ENCODE measurements around the gene RPRM.
"Not testable (repeated sequence)": the region's sequence is repeated elsewhere in the genome, so short reads cannot be mapped to it uniquely, and the experiment has no call there.

- not testable (repeated sequence) for TF ChIP-seq POLR2A (IDR thresholded peaks at IDR 0.05); POLR2AphosphoS5 (IDR thresholded peaks at IDR 0.05; ENCODE audit: insufficient read depth in 1 of 2, low read depth in 1 of 2)
- TF ChIP-seq, protein P1, sequence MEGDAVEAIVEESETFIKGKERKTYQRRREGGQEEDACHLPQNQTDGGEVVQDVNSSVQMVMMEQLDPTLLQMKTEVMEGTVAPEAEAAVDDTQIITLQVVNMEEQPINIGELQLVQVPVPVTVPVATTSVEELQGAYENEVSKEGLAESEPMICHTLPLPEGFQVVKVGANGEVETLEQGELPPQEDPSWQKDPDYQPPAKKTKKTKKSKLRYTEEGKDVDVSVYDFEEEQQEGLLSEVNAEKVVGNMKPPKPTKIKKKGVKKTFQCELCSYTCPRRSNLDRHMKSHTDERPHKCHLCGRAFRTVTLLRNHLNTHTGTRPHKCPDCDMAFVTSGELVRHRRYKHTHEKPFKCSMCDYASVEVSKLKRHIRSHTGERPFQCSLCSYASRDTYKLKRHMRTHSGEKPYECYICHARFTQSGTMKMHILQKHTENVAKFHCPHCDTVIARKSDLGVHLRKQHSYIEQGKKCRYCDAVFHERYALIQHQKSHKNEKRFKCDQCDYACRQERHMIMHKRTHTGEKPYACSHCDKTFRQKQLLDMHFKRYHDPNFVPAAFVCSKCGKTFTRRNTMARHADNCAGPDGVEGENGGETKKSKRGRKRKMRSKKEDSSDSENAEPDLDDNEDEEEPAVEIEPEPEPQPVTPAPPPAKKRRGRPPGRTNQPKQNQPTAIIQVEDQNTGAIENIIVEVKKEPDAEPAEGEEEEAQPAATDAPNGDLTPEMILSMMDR (IDR thresholded peaks at IDR 0.05) = not testable (repeated sequence)
Observed at GRCh38 chr2:153440090-153440489, 38.5 kb downstream of the RPRM start.

All from vagina (tissue), 2 donors.